D721Med (cell line): ENCODE results near the gene FEZ2.

Experiments
- DNase-seq: peaks from one replicate; pipeline ENCODE4 v3.0.0; 2011; ENCODE audit warnings: low spot score; ENCODE audit not compliant: insufficient read length
- FAIRE-seq: peaks from 2 replicates; lab custom pipeline; 2011; peaks lifted over from hg19 to GRCh38; lab: Jason Lieb, UNC
- TF ChIP-seq, protein P1 (sequence below): IDR thresholded peaks from 2 replicates; pipeline ENCODE4 v1.5.1; 2012; ENCODE audit warnings: mild to moderate bottlenecking, control low read depth; ENCODE audit not compliant: insufficient read depth; ENCODE audit errors: missing control alignments

FEZ2 gene, protein sequence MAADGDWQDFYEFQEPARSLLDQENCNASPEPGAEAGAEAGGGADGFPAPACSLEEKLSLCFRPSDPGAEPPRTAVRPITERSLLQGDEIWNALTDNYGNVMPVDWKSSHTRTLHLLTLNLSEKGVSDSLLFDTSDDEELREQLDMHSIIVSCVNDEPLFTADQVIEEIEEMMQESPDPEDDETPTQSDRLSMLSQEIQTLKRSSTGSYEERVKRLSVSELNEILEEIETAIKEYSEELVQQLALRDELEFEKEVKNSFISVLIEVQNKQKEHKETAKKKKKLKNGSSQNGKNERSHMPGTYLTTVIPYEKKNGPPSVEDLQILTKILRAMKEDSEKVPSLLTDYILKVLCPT

DNA sequence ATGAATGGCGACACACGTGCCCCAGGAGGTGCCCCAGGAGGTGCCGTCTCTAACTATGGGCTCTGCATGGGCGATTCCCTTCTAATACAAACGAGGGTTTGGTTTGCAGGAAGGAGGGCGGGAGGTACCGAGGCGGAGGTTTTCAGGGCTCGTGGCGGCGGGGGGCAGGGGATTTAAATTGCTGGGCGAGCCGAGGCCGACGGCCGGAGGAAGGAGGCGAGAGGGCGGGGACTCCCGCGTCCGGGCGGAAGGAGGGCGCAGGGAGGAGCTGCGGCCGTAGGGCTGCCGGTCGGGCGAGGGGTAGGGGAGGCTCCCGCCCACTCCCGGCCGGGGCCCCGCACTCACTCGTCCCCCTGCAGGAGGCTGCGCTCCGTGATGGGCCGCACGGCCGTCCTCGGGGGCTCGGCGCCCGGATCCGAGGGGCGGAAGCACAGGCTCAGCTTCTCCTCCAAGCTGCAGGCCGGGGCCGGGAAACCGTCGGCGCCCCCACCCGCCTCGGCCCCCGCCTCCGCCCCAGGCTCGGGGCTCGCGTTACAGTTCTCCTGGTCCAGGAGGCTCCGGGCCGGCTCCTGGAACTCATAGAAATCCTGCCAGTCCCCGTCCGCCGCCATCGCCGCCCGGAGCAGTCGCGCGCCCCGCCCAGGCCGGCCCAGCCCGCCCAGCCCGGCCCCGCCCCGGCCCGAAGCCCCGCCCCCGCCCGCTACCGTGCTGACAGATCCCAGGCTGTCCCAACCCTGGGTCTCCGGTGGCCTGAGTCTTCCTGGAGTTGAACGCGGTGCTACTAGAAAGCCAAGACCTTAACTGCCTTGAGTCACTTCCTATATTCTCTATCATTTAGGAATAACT is at the start of gene FEZ2:
Gene FEZ2, minus strand, starts transcription at position 637 of the 846 bp plus-strand sequence. Its CDS starts 26 bp downstream, at position 611.
- FAIRE-seq: no peak
- peak; percentile 47 for DNase-seq
- TF ChIP-seq, protein P1, sequence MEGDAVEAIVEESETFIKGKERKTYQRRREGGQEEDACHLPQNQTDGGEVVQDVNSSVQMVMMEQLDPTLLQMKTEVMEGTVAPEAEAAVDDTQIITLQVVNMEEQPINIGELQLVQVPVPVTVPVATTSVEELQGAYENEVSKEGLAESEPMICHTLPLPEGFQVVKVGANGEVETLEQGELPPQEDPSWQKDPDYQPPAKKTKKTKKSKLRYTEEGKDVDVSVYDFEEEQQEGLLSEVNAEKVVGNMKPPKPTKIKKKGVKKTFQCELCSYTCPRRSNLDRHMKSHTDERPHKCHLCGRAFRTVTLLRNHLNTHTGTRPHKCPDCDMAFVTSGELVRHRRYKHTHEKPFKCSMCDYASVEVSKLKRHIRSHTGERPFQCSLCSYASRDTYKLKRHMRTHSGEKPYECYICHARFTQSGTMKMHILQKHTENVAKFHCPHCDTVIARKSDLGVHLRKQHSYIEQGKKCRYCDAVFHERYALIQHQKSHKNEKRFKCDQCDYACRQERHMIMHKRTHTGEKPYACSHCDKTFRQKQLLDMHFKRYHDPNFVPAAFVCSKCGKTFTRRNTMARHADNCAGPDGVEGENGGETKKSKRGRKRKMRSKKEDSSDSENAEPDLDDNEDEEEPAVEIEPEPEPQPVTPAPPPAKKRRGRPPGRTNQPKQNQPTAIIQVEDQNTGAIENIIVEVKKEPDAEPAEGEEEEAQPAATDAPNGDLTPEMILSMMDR: no peak

DNA sequence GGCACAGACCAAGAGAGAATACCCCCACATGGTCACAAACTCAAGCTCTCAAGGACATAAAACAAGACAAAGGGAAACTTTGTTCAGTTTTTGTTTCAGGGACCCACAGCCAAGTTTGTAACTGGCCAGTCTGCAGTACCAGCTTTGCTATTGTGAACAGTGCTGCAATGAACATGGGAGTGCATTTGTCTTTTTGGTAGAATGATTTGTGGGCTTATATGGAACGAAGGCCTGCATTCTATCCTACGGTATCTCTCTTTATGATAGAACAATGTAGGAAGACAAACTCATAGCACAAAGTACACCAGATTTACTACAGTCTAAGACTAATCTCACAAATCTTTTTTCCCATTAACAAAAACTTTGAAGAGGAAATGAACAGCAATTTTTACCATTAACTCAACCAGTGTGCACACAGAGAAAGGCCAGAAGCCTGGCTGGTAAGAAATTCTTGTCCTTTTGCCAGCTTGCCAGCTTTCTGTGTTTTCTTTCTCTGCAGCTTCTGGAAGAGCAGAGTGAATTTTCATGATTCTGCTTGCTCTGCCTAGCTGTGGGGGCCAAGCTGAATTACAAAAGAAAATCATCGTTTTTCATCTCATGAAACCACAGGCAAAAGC is 37.1 kb upstream of the FEZ2 start:
- FAIRE-seq (no peak), DNase-seq (no peak)
- TF ChIP-seq, protein P1: no peak

DNA sequence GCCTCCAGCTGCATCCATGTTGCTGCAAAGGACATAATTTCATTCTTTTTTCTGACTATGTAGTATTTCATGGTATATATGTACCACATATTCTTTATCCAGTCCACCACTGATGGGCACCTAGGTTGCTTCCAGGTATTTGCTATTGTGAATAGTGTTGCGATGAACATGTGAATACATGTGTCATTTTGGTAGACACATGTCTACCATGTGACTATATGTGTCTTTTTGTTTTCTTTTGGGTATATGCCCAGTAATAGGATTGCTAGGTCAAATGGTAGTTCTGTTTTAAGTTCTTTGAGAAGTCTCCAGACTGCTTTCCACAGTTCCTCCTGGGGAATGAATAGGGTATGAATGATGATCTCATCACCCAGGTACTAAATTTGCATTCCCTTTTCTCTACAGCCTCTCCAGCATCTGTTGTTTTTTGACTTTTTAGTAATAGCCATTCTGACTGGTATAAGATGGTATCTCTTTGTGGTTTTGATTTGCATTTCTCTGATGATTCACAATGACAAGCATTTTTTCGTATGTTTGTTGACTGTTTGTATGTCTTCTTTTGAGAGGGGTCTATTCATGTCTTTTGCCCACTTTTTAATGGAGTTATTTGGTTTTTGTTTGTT is 35.6 kb upstream of the FEZ2 start:
- TF ChIP-seq, protein P1: no peak
- DNase-seq: no peak
- no peak for FAIRE-seq

DNA sequence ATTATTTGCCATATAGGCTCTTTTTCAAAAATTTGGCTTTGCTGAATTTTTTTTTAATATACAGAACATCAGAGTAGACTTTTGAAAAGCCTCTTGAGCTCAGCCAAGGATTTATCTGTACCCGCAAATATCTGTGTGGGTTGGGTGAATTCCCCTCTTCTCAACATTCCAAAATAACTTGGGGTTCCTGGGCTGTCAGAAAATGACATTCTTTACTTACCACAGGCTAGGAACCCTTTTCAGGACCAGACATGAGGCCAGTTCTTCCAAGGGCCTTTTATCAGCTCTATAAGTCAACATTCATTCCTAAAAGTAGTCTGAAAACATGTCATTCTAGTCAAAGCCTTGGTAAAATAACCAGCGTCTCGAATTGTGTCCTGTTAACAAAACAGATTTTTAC is 28.8 kb upstream of the FEZ2 start:
- FAIRE-seq (no peak), DNase-seq (no peak)
- TF ChIP-seq, protein P1: no peak

DNA sequence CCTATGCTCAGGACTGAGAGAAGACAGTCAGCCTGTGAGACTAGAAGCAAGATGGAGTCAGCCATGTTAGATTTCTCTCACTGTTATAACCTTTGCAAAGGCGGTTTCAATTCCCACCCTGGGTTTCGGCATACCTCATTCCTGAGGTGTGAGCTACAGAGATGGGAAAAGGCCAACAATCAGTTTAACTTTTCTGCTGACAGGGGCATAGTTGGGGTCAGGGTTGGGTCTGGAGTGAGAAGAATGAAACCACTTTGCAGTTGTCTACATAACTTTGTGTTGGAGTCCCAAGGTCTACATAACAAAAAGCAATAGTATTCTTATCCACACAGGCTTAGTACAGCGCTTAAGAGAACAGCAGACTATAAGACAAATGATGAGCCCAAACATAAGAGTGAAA is 28.1 kb upstream of the FEZ2 start:
- TF ChIP-seq, protein P1: no peak
- FAIRE-seq (no peak), DNase-seq (no peak)

DNA sequence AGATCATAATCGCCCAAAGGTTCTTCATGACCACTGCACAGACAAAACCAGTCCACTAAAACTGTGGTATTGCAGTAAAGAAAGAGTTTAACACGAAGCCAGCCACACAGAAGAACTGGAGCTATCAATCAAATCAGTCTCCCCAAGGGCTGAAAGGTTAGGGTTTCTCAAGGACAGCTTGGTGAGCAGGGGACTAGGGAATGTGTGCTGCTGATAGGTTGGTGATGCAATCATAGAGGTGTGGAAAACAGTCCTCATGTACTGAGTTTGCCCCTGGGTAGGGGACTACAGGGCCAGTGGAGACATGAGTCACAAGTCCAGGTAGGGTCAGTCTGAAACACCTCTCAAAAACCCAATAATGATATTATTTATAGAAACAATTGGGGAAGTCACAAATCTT is 27.3 kb upstream of the FEZ2 start:
- DNase-seq (no peak), FAIRE-seq (no peak)
- TF ChIP-seq, protein P1: no peak
